Effector CD8-positive, alpha-beta T cell (primary cell): ENCODE measurements around the gene PNKD.

Experiments
- DNase-seq: peaks from one replicate; lab custom pipeline; 2025; lab: John Stamatoyannopoulos, UW
- total RNA-seq, 4 experiments: gene quantifications; one replicate each; lab custom pipeline; 2026; lab: John Stamatoyannopoulos, UW

PNKD gene, protein sequence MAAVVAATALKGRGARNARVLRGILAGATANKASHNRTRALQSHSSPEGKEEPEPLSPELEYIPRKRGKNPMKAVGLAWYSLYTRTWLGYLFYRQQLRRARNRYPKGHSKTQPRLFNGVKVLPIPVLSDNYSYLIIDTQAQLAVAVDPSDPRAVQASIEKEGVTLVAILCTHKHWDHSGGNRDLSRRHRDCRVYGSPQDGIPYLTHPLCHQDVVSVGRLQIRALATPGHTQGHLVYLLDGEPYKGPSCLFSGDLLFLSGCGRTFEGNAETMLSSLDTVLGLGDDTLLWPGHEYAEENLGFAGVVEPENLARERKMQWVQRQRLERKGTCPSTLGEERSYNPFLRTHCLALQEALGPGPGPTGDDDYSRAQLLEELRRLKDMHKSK
- total RNA-seq: 10.7 to 20.8 (median 15.1) reads per million in 4 experiments

DNA sequence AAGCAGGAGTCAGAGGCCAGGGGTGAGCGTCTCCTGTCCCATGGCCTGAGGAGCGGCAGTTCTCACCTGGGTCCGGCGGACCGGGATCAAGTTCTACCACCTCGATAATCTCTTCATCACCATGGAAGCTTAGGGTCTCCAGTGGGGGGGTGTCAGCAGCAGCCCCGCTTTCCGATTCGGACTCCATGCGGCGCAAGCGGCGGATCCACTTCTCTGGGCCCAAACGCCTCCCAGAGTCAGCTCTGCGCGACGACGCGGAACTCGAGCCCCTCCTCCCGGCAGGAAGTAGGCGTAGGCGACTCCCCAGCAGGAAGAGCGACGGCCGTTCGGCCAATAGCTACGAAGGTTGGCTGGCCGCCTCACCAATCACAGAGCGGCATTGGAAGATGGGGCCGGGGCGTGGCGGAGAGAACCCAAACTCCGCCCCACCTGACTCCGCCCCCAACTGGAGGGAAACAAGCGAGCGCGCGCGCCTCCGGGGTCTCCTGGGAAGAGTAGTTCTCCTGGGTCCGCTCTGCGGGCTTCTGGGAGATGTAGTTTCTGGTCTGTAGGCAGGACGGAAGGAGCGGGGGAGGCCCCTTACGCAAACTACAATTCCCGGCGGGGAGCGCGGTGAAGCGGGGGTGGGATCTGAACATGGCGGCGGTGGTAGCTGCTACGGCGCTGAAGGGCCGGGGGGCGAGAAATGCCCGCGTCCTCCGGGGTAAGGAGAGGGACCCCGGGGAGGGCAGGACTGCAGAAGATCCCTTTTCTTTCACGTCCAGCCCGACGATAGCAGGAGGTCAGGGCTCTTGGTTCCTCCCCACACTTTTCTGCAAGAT lies at the start of gene PNKD, which contains the start of gene AAMP:
Gene PNKD, plus strand, starts transcription at position 620 of the 821 bp plus-strand sequence. Its CDS starts 17 bp downstream, at position 637.
Gene AAMP, minus strand, starts transcription at position 238 of the 821 bp plus-strand sequence. Its CDS starts 51 bp downstream, at position 187.
- peak; percentile 100 for DNase-seq

GRCh38 chr2:218221000-218221399 lies 49.3 kb upstream of the PNKD start:
- DNase-seq: no peak

DNA sequence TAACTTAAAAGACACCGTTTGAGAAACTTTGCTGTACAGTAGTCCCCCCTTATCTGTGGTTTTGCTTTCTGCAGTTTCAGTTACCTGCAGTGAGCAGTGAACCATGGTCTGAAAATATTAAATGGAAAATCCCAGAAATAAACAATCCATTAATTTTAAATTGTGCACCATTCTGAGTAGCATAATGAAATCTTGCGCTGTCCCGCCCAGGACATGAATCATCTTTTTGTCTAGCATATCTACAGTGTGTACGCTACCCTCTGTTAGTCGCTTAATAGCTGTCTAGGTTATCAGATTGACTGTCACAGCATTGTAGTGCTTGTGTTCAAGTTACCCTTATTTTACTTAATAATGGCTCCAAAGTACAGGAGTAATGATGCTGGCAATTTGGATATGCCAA lies 47.3 kb upstream of the PNKD start:
- DNase-seq: no peak

GRCh38 chr2:218224186-218224585 lies 46.1 kb upstream of the PNKD start:
- DNase-seq: no peak

- no peak for DNase-seq
These were observed 43.4 kb upstream of the PNKD start for GRCh38 chr2:218226903-218227302.

DNA sequence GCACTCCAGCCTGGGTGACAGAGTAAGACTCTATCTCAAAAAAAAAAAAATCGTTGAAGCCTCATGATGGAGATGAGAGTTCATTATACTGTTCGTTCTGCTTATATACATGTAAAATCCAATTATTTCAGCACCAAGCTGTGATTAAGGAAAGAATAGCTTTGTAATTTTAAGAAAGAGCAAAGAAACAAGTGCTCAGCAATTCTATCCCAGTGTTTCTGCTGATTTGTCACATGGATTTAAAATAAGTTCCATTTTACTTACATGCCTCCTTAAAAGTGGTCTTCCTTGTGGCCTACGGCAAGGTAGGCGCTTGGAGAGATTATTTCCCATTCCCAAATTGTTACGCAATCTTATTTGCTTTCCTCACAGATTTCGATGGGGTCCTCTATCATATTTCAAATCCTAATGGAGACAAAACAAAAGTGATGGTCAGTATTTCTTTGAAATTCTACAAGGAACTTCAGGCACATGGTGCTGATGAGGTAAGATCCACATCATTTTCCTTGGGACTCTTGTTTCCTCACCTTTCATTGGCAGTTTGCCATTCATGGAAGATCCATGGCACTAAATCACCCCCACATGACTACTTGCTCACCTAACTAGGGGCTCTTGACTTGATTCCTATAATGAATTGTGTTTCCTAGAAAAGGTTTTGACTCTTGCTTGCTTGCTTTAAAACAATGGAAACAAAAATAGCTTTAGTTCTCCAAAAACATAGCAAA lies 41.8 kb upstream of the PNKD start:
- DNase-seq: no peak

DNA sequence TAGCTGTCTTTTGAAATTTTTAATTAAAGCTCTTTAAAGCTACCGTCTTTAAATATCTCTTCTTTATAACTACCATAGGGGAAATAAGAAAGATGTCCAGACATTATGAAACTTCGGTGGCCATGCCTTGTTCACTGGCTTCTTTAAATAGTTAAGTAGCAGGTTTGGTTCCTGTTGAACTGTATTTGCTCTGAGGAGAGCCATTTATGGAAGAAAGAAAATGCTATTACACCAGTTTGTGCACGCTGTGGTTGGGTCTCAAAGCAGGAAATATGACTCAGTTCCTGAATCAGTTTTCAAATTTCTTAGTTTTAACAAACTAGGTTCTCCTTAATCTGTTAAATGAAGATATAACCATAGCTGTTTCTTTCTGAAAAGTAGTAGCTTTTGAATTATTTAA lies 41.1 kb upstream of the PNKD start:
- DNase-seq: no peak

DNA sequence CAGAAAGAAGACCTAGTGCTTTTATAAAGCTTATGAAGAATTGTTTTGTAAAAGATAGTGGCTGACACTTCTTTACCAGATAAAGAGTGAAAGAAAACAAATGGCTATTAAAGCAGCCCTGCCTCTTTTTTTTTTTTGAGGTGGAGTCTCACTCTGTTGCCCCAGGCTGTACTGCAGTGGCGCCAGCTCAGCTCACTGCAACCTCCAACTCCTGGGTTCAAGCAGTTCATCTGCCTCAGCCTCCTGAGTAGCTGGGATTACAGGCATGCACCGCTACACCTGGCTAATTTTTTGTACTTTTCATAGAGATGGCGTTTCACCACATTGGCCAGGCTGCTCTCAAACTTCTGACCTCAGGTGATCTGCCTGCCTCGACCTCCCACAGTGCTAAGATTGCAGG lies 40.5 kb upstream of the PNKD start:
- DNase-seq: no peak

GRCh38 chr2:218230882-218231281 lies 39.4 kb upstream of the PNKD start:
- DNase-seq: no peak

DNA sequence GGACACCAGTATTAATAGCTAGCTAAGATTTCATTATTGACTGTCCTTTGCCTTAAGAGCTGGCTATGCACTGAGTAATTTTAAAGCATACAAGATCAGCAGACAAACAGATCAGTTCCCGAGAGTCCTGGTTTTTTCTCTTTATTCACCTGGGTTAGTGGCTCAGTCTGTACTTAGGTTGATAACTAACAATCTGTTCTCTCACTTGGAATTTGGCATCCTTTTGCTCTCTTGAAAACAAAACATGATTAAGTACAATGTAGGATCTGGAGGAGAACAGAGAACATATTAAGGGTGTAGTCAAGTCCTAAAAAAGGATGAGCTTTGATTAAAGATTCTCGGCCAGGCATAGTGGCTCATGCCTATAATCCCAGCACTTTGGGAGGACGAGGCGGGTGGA lies 36.8 kb upstream of the PNKD start:
- DNase-seq: no peak

- no peak for DNase-seq
These were observed 35.8 kb upstream of the PNKD start for GRCh38 chr2:218234521-218234920.

GRCh38 chr2:218235017-218235416 lies 35.3 kb upstream of the PNKD start:
- DNase-seq: no peak

DNA sequence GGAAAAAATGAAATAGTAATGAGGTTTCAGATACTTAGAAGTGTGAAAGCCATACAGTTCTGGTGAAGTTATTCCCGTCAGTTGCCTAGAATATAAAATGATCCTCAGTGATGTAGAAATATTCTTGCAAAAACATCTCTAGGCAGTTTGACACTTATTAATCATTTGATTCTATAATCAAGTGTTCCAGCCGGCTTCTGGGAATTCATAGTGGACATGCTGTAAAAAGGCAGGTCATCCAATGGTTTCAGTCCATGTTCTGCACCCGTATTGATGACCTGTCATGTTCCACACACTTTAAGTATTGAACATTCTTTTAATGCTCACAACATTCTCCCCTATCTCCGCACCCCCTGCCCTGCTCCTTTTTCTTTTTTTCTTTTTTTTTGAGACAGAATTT lies 33.5 kb upstream of the PNKD start:
- no peak for DNase-seq

- no peak for DNase-seq
These were observed 31.4 kb upstream of the PNKD start for GRCh38 chr2:218238887-218239286.

DNA sequence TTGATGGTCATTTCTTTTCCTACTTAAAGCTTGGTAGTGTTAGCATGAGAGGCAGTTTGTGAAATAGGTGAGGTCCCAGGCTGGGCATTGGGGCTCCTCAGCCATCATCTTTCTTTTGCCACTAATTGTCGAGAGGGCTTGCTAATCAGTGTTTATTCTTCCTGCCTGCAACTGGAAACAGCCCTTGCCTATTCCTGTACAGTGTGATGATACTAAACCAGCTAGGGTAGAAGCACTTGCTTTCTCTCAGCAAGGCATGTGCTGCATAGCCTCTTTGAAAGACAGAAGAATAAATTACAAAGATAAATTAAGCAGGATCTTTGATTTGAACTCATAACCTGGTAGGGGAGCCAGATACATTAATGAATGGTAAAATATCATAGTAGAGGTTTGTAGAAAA lies 26.1 kb upstream of the PNKD start:
- no peak for DNase-seq

GRCh38 chr2:218244665-218245064 lies 25.7 kb upstream of the PNKD start:
- no peak for DNase-seq

DNA sequence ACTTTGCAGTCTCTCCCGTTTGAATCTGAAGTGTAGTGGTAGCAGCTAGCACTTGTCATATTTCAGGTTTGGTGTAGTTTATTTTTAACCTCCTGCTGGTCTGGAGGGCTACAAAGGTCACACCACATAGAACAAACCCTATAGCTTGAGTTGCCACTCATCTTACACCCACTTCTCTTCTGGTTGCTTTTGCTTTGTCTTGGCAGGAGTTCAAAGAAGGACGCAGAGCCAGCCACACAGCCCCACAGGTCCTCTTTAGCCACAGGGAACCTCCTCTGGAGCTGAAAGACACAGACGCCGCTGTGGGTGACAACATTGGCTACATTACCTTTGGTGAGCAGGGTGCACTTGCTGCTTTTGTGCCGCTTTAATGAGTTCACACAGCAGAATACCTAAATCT lies 25.1 kb upstream of the PNKD start:
- no peak for DNase-seq

DNA sequence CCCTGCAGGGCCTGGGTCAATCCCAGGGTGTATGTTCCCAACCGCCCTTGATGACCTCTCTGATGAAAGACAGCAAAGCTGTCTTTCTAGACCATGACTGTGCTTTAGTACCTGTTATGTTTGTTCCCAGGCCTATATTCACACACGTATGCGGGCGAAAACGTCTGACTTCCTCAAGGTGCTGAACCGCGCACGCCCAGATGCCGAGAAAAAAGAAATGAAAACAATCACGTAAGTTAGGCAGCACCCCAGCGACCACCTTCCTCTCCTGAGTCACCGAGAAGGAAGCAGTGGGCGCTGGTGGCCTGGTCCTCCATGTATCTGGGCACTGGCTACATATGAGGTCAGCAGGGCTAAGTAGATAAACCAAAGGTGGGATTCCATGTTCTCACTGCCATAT lies 20.6 kb upstream of the PNKD start:
- DNase-seq: no peak

GRCh38 chr2:218252509-218253231 lies 17.6 kb upstream of the PNKD start:
- no peak for DNase-seq

GRCh38 chr2:218253232-218253625 lies 17.1 kb upstream of the PNKD start:
- DNase-seq: no peak

DNA sequence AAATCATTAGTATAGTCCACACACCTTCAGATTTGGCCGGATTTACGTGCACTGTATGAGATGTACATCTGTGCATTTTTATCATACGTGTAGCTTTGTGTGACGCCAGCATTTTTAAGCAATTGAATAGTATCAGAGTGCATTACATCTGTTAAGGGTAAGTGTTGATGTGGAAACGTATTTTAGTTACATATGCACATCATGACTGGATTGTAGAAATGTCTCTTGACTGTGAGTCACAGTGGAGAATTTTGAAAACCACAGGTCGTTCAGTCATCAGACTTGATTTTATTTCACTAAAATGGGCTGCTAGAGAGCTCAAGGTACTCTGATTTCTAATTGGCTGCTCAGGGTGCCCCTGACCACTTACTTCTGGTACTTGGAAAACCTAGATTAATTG lies 14.9 kb upstream of the PNKD start:
- DNase-seq: no peak
